WTC11 (cell line): ENCODE results near the gene CFAP92.

Experiments
- CREB1 ChIP-seq: sonication (generic); formaldehyde crosslinking; IDR thresholded peaks from 2 replicates; pipeline ENCODE4 v1.8.0; 2023; ENCODE audit warnings: mild to moderate bottlenecking, missing genetic modification reagents
- CTCF ChIP-seq: fragments of 200-600 bp; IDR thresholded peaks from 2 replicates; pipeline ENCODE4 v1.8.0; 2022; ENCODE audit warnings: antibody characterized with exemption
- MAX ChIP-seq: sonication (generic); formaldehyde crosslinking; IDR thresholded peaks from 2 replicates; pipeline ENCODE4 v1.8.0; 2022; ENCODE audit warnings: mild to moderate bottlenecking, missing genetic modification reagents
- NR2C2 ChIP-seq: sonication (generic); formaldehyde crosslinking; IDR thresholded peaks from 2 replicates; pipeline ENCODE4 v1.8.0; 2022; ENCODE audit warnings: mild to moderate bottlenecking, missing genetic modification reagents
- TCF7 ChIP-seq: sonication (generic); formaldehyde crosslinking; IDR thresholded peaks from 2 replicates; pipeline ENCODE4 v1.8.0; 2022; ENCODE audit warnings: mild to moderate bottlenecking, low read depth, missing genetic modification reagents, moderate library complexity
- TP53 ChIP-seq: sonication (generic); formaldehyde crosslinking; IDR thresholded peaks from 2 replicates; pipeline ENCODE4 v1.8.1; 2023; ENCODE audit warnings: mild to moderate bottlenecking, missing genetic modification reagents

GRCh38 chr3:129005526-129006303 is 11.8 kb upstream of the CFAP92 start:
- TF ChIP-seq TP53 (CRISPR knock-in tag) (no peak), CTCF (no peak), CREB1 (no peak), NR2C2 (CRISPR knock-in tag) (no peak), MAX (CRISPR knock-in tag) (no peak), TCF7 (CRISPR knock-in tag) (no peak)
